Naive thymus-derived CD8-positive, alpha-beta T cell (primary cell): ENCODE data around the gene FKBP1A. TPM values are rescaled to one million over a fixed set of nuclear protein-coding genes. Genes with fewer than 3 reads are reported as not detected.

Experiments used
- ATAC-seq, 2 donors: fragments of 150-1000 bp; cut with Tn5 transposase in 1 of 2; sonication (Bioruptor Pico), chemical (Tn5 transposase) in 1 of 2; 1 replicate in 1 of 2; 2 replicates in 1 of 2; pipeline ENCODE4 v1.10.0; 2021; ENCODE audit warnings: mild to moderate bottlenecking in 2 of 2, moderate library complexity in 2 of 2
- POLR2A ChIA-PET: fragments of 350-600 bp; sonication (Branson Sonifier 250); formaldehyde crosslinking; loops from one replicate; lab custom pipeline; 2021; ENCODE audit warnings: antibody characterized with exemption; lab: Charles Lee
- DNase-seq, 10 donors: peaks; one replicate each; pipeline versions ENCODE4 v3.0.0 to v3.0.0-alpha.2; 2020 to 2022
- H3K27ac Mint-ChIP-seq, 10 donors: one replicate each; pipeline ENCODE4 v1.8.0; 2020 to 2022; ENCODE audit warnings: mild to moderate bottlenecking in 10 of 10, mixed read lengths in 10 of 10, moderate library complexity in 4 of 10, inconsistent platforms in 1 of 10
- H3K27me3 Mint-ChIP-seq, 5 donors: one replicate each; pipeline ENCODE4 v1.8.0; 2021 to 2022; ENCODE audit warnings: mixed read lengths in 5 of 5
- H3K36me3 Mint-ChIP-seq, 3 donors: one replicate each; pipeline ENCODE4 v1.8.0; 2020 to 2022; ENCODE audit warnings: mixed read lengths in 3 of 3, mild to moderate bottlenecking in 2 of 3, inconsistent platforms in 1 of 3
- H3K4me1 Mint-ChIP-seq, 4 donors: one replicate each; pipeline ENCODE4 v1.8.0; 2021 to 2022; ENCODE audit warnings: mixed read lengths in 4 of 4
- H3K4me3 Mint-ChIP-seq, 10 donors: one replicate each; pipeline ENCODE4 v1.8.0; 2020 to 2022; ENCODE audit warnings: mild to moderate bottlenecking in 10 of 10, mixed read lengths in 10 of 10, moderate library complexity in 6 of 10, inconsistent platforms in 1 of 10
- H3K9me3 Mint-ChIP-seq, 9 donors: one replicate each; pipeline ENCODE4 v1.8.0; 2020 to 2022; ENCODE audit warnings: mixed read lengths in 9 of 9, mild to moderate bottlenecking in 3 of 9, inconsistent platforms in 1 of 9, moderate library complexity in 1 of 9
- polyA plus RNA-seq, 3 donors: library from polyadenylated mRNA; unstranded; fragments of 300-500 nt; fragmentation: Illumina TruSeq; gene quantifications; one replicate each; pipeline ENCODE4 v1.2.3, GENCODE V29; 2021
- total RNA-seq, 8 experiments: library from RNA in 2 of 8; stranded (reverse) in 2 of 8; gene quantifications; one replicate each; pipeline ENCODE4 v1.2.3 and lab custom pipeline; 2021 to 2026

FKBP1A gene
- total and polyA plus RNA-seq, 5 experiments from 2014 or later, result 47.2 to 79.4 (median 50.4) TPM

DNA sequence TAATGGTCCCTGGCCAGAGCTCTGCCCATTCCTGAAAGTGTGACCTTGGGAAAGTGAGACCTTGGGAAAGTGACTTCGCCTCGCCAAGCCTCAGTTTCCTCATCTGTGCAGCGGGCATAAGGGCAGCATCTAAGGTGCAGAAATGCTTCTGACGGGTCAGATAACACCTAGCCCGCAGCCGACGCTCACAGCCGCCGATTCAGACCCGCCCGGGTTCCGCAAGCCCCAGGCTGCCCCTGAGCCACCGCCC lies 486 bp downstream of the FKBP1A start:
- POLR2A ChIA-PET, result interaction anchor here (0.6 to 3.8 kb wide), 8 partner anchors 9 to 166 kb away, joined by 3 to 24 read pairs (median 6); partner anchors contain the start of genes NSFL1C and RAD21L1
- H3K27me3 Mint-ChIP-seq, result peaks cover 0 to 3% (median 0%) of the 10 kb centered on the region in 5 donors
- H3K4me1 Mint-ChIP-seq, result peaks cover 34 to 76% (median 71%) of the 10 kb centered on the region in 4 donors
- peaks cover 0 to 5% (median 3%) of the 10 kb centered on the region in 3 donors for H3K36me3 Mint-ChIP-seq
- H3K27ac Mint-ChIP-seq, result peak overlapping the region; percentile 40 to 97 (median 93)
- DNase-seq (no peak), ATAC-seq (peak; percentile 2 to 7)
- H3K9me3 Mint-ChIP-seq, result peaks cover 0 to 9% (median 2%) of the 10 kb centered on the region in 9 donors
- peak overlapping the region; percentile 82 to 95 (median 91) for H3K4me3 Mint-ChIP-seq

DNA sequence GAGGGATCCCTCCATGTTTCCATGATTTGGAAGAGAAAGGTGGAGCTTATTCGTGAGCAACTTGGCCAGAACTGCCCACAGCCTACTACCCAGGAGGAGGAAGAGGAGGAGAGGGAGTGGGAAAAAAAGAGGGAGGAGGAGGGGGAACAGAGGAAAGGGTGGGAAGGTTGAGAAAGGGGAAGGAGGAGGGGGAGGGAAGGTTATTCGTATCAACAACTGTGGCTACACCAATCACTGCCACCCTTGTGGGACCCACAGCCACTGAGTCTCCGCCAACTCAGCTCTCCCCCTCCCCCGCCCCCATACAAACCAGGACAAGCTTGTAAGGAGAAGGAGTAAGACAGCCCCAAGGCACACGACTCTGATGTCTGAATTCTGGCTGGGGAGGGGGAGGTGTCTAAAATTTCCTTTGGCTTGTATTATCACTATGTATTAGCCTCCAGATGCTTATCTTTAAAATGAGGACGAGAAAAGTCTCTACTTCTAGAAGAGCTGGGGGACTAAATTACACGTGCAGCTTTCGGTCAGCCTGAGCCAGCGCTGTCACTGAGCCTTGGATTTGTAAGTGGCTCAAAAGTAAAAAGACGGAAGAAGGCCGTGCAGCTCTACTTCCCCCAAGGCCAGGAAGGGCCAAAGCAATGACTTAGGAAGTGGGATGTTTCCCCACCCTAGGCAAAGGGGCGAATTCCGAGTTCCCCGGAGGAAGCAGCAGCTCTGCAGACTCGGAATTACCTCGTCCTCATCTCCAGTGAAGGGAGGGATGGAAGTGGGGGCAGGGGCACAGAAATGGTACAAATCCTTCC lies 1.0 kb downstream of the FKBP1A start:
- ATAC-seq (no peak), DNase-seq (no peak)
- H3K27ac Mint-ChIP-seq, result peak overlapping the region; percentile 40 to 97 (median 93)
- peaks cover 34 to 79% (median 71%) of the 10 kb centered on the region in 4 donors for H3K4me1 Mint-ChIP-seq
- POLR2A ChIA-PET, result interaction anchor here (0.6 to 3.8 kb wide), 9 partner anchors 8 to 166 kb away, joined by 3 to 24 read pairs (median 6); partner anchors contain the start of genes NSFL1C and RAD21L1
- peak overlapping the region; percentile 82 to 95 (median 91) for H3K4me3 Mint-ChIP-seq
- peaks cover 0 to 6% (median 0%) of the 10 kb centered on the region in 9 donors for H3K9me3 Mint-ChIP-seq
- peaks cover 0 to 3% (median 0%) of the 10 kb centered on the region in 5 donors for H3K27me3 Mint-ChIP-seq
- H3K36me3 Mint-ChIP-seq, result peaks cover 0 to 5% (median under 1%) of the 10 kb centered on the region in 3 donors

DNA sequence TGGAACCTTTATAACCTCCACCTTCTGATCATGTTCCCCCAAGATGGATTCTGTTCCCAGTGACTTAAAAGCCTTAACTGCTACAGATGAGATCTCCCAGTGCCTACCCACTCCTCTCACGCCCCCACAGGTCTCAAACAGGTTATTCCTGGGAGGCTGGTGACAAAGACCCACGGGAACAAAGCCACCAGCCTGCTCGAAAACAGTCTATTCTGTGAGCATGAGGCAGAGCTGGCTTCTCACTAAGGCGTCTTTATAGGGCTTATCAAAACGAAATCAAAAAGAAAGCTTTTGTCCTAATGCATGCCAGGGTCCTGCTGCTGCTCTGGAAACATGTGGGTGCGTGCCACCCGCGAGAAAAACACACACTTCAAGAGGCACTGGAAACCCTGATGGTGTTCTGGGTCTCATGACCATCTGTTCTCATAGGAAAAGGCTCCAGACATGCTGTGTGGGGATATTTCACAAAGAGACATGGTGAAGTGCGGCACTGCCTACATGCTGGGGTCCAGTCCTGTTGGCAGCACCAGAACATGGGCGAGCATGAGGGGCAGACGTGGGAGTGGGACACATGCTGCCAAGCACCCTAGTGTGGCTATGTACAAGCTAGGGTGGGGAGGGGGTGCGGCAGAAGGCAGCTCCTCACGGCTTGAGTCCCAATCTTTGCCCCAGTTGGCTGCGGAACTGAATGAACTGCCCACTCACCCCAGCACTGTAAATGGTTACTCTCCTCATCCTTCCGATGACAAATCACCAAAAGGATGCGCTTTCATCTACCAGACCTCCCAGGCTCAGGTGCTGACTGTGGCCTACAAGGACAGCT lies 2.1 kb downstream of the FKBP1A start:
- H3K4me3 Mint-ChIP-seq, result peak overlapping the region; percentile 82 to 95 (median 91)
- ATAC-seq (no peak), DNase-seq (no peak)
- H3K4me1 Mint-ChIP-seq, result peaks cover 41 to 86% (median 76%) of the 10 kb centered on the region in 4 donors
- H3K27ac Mint-ChIP-seq, result peak overlapping the region; percentile 87 to 97 (median 92)
- H3K27me3 Mint-ChIP-seq, result no peaks in the 10 kb centered on the region
- no peaks in the 10 kb centered on the region for H3K9me3 Mint-ChIP-seq
- H3K36me3 Mint-ChIP-seq, result peaks cover 0 to 15% (median 0%) of the 10 kb centered on the region in 3 donors
- POLR2A ChIA-PET, result interaction anchor here (0.6 to 3.8 kb wide), 7 partner anchors 29 to 271 kb away, joined by 3 to 24 read pairs (median 7); partner anchors contain the start of genes NSFL1C and SNPH

DNA sequence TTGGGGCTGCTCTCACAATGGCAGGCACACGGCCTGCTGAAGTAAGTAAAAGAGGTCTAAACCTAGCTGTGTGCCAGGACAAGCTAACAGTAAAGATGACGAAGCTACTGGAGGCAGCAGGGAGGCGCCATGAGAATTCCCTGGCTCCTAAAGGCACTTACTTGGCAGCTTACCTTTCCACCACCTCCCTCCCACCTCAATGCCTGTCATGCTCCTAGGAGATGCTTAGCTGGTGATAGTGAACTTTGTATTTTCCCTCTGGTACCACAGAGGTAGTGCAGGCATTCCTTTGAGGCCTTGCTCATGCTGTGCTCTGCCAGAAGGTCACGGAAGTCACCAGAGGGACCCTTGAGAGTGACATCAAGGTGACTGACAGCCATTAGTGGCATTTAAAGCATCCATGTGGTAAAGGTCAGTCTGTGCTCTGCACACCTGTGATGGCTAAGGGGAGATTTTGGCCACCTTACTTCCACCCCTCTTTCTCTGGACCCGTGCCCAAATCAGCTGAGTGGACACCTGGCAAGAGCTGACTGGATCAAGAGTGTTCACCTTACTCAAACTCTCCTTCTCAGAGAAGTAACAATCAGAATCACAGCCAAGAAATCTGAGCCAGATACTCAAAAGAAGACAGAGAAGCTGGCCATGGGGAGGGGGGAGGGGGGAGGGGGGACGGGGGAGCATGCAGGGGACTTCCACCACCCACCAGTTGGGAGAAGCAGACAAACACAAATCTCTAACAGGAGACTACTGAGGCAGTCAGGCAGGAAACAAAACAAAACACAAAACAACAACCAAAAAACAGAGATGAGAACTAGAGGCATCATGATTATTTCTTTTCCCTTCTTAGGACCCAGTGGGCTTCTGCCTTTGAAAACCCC lies 2.9 kb downstream of the FKBP1A start:
- ATAC-seq (no peak), DNase-seq (peak in 2 of 10 donors; percentile 5 to 24)
- H3K4me3 Mint-ChIP-seq, result peak overlapping the region; percentile 82 to 95 (median 91)
- peak overlapping the region; percentile 87 to 97 (median 93) for H3K27ac Mint-ChIP-seq
- H3K4me1 Mint-ChIP-seq, result peaks cover 46 to 90% (median 84%) of the 10 kb centered on the region in 4 donors
- H3K27me3 Mint-ChIP-seq, result no peaks in the 10 kb centered on the region
- POLR2A ChIA-PET, result interaction anchor here (0.6 to 3.8 kb wide), 6 partner anchors 19 to 1261 kb away, joined by 3 to 24 read pairs (median 6); partner anchors contain the start of gene SNPH
- H3K36me3 Mint-ChIP-seq, result peaks cover 0 to 21% (median 0%) of the 10 kb centered on the region in 3 donors
- H3K9me3 Mint-ChIP-seq, result no peaks in the 10 kb centered on the region

DNA sequence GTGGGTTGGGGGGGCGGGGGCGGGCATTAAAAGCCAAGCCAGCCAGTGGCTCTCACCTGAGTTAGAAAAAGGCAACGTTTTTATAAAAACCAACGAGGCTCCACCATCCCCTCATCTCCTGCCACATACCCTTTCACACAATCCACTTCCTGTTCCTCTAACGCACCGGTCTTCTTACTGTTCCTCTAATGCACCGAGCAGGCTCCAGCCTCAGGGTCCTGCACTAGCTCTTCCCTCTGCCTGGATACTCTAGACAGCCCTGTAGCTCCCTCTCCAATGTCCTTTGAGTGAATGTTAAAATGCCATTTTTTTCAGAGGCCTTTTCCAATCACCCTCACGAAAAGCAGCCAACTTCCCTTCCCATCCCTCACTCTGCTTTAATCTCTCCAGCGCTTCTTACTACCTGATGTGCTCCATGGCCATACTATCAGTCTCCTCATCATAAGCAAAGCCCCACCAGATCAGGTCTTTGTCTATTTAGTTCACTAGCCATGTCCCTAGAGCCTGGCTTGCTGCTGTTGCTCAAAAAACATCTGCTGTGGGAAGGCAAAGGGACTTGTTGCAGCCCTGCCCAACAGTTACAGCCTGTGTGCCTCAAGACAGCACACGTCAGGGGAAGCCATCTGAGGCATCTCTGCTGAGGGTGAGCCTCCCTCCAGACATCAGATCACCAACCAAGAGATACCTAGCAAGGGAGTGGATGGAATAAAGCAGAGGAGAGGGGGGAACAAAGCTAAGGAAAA lies 3.9 kb downstream of the FKBP1A start:
- ATAC-seq (peak; percentile 34 to 41), DNase-seq (peak in 6 of 10 donors; percentile 4 to 45 (median 30))
- Mint-ChIP-seq H3K27me3 (no peaks in the 10 kb centered on the region), H3K4me1 (peaks cover 50 to 93% (median 89%) of the 10 kb centered on the region in 4 donors), H3K36me3 (peaks cover 0 to 30% (median 0%) of the 10 kb centered on the region in 3 donors), H3K27ac (peak overlapping the region; percentile 87 to 97 (median 92)), H3K9me3 (no peaks in the 10 kb centered on the region), H3K4me3 (peak overlapping the region; percentile 75 to 93 (median 83))
- POLR2A ChIA-PET, result interaction anchor here (0.6 to 2.1 kb wide), 6 partner anchors 17 to 1262 kb away, joined by 3 to 7 read pairs (median 4); partner anchors contain the start of gene SNPH

DNA sequence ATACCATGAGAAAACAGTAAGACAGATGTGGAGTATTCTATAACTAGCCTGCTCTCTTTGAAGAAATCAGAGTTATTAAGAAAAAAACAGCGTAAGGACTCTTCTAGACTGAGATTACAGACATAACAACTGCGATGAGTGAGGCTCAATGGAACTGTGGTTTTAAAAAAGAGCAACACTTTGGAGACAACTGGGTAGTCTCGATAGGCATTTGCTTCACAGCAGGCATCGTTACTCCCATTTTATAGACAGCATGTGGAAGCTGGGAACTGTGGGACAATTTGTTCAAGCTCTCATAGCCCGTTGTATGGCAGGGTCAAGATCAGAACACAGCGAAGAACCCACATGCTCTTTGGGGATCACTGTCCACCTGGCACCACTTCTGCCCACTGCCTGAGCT lies 4.6 kb downstream of the FKBP1A start:
- peak in 1 of 10 donors; percentile 21 for DNase-seq

DNA sequence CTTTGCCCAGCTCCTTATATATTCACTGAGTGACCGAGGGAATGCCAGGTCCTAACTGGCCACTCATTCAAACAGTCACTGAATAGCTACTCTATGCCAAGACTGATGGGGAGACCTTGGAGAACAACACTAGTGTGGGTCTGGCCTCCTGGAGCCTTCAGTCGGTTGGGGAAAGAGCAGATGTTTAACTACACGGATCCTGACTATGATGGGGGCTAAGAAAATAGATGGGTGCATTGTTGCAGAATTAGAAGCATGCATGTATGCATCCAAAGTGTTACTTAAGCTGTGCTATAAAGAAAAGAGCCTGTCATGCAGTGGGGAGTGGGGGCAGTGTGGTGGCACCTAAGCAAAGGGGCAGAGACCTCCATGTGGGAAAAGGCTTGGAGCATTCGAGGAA lies 6.5 kb downstream of the FKBP1A start:
- no peak for ATAC-seq
- H3K27ac Mint-ChIP-seq, result peak overlapping the region; percentile 53 to 97 (median 90)
- peaks cover 46 to 97% (median 96%) of the 10 kb centered on the region in 4 donors for H3K4me1 Mint-ChIP-seq
- DNase-seq, result no peak
- POLR2A ChIA-PET, result interaction anchor here (1.1 to 1.3 kb wide), 2 partner anchors 10 to 50 kb away, joined by 4 read pairs; no protein-coding TSS in a partner anchor
- no peaks in the 10 kb centered on the region for H3K9me3 Mint-ChIP-seq
- peak overlapping the region in 7 of 10 donors; percentile 5 to 82 (median 27) for H3K4me3 Mint-ChIP-seq
- H3K27me3 Mint-ChIP-seq, result no peaks in the 10 kb centered on the region
- peaks cover 0 to 47% (median 0%) of the 10 kb centered on the region in 3 donors for H3K36me3 Mint-ChIP-seq

More for the DNA sequence above, 4.6 kb downstream of the FKBP1A start:
- H3K4me1 Mint-ChIP-seq, result peaks cover 52 to 91% (median 88%) of the 10 kb centered on the region in 4 donors
- POLR2A ChIA-PET, result interaction anchor here (1.0 to 1.9 kb wide), 2 partner anchors 17 to 63 kb away, joined by 3 to 6 read pairs; no protein-coding TSS in a partner anchor
- H3K4me3 Mint-ChIP-seq, result peak overlapping the region; percentile 75 to 93 (median 83)
- no peaks in the 10 kb centered on the region for H3K9me3 Mint-ChIP-seq
- peak in 1 of 2 donors; percentile 23 for ATAC-seq
- H3K36me3 Mint-ChIP-seq, result peaks cover 0 to 36% (median 0%) of the 10 kb centered on the region in 3 donors
- peak overlapping the region; percentile 87 to 97 (median 92) for H3K27ac Mint-ChIP-seq
- H3K27me3 Mint-ChIP-seq, result no peaks in the 10 kb centered on the region

DNA sequence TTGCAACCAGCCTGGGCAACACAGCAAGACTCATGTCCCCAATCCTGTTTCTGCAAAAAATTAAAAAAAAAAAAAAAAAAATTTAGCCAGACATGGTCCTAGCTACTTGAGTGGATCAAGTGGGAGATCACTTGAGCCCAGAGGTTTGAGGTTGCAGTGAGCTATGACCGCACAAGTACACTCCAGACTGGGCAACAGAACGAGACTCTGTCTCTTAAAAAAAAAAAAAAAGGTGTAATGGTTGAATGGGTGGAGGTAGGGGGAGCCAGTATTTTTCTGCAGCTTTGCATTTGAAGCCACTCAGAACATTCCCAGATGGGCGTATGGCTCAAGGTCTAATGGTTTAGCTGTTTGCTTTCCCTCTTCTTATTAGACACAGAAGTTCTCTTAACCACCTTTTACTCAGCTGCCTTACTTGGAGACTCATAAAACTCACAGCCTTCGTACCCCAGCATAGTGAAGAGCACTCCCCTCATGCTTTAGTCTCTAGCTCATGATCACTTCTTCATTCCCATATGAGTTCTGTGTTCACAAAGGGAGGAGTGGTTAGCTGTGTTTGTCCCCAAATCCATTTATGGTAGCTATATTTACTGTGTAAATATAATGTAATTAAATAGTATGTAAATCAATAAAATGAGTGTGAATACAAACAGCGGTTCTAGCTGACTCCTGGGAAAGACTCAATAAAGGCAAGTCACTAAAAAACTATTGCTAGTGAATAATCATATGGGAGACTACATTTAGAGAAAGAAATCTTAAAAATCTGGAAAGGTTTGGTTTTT lies 9.0 kb downstream of the FKBP1A start:
- H3K4me3 Mint-ChIP-seq, result peak overlapping the region in 2 of 10 donors; percentile 8 to 48
- ATAC-seq, result no peak
- peaks cover 46 to 98% (median 96%) of the 10 kb centered on the region in 4 donors for H3K4me1 Mint-ChIP-seq
- peaks cover 0 to 47% (median 0%) of the 10 kb centered on the region in 3 donors for H3K36me3 Mint-ChIP-seq
- POLR2A ChIA-PET, result interaction anchor here (1.2 to 1.5 kb wide), 2 partner anchors 8 to 58 kb away, joined by 5 to 6 read pairs; no protein-coding TSS in a partner anchor
- H3K9me3 Mint-ChIP-seq, result no peaks in the 10 kb centered on the region
- H3K27me3 Mint-ChIP-seq, result no peaks in the 10 kb centered on the region
- peak overlapping the region in 7 of 10 donors; percentile 6 to 82 (median 41) for H3K27ac Mint-ChIP-seq
- DNase-seq, result no peak

DNA sequence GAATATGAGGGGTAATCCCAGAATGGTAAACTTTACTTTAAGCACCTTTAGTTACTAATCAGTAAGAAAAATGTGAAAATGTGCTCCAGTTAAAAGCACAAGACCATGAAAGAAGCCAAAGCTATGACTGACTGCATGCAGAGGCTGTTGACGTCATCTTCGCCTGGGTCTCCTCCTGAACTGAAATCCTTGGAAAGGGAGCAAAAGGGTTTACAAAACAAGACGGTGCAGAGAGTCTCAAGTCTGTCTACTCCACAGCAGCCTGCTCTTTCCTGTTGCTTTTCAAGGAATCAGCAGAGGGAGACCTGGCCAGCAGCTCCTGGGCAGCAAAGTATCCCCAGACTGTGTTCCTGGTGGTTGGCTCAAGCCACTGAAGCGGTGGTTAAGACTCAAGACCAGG lies 10.2 kb downstream of the FKBP1A start:
- no peak for ATAC-seq
- Mint-ChIP-seq H3K27me3 (no peaks in the 10 kb centered on the region), H3K27ac (peak overlapping the region in 3 of 10 donors; percentile 48 to 50 (median 49)), H3K4me1 (peaks cover 48 to 98% (median 97%) of the 10 kb centered on the region in 4 donors), H3K9me3 (no peaks in the 10 kb centered on the region), H3K36me3 (peaks cover 0 to 44% (median 0%) of the 10 kb centered on the region in 3 donors), H3K4me3 (peak overlapping the region in 2 of 10 donors; percentile 14 to 29)
- POLR2A ChIA-PET, result interaction anchor here (1.5 kb wide), 1 partner anchor 9 kb away, joined by 6 read pairs; no protein-coding TSS in a partner anchor
- DNase-seq, result no peak
